ENCODE results near the gene REV1.
"Not testable (repeated sequence)": the region's sequence is repeated elsewhere in the genome, so short reads cannot be mapped to it uniquely, and the experiment has no call there.

REV1 gene

DNA sequence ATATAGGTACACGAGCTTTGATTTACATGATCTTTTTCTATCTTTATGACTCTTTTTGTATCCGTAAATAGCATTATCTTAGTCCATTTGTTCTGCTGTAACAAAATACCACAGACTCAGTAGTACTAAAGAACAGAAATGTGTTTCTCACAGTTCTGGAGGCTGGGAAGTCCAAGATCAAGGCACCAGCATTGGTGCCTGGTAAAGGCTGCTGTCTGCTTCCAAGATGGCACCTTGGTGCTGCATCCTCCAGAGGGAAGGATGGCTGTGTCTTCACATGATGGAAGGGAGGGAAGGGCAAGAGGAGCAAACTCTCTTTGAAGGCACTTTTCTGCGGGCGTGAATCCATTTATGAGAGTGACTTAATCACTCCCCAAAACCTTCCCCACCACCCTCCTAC is 116.7 kb downstream of the REV1 start:
- Histone ChIP-seq H3K9me3 (ENCODE audit: insufficient read depth, low read length) (no peaks in the 10 kb centered on the region), H2AFZ (ENCODE audit: low read depth, low read length, severe bottlenecking) (no peak overlapping the region), H3K4me3 (ENCODE audit: insufficient read depth, low read length, poor library complexity, severe bottlenecking) (no peak overlapping the region), H3K27ac (ENCODE audit: low read depth, low read length) (no peak overlapping the region), H3K27me3 (ENCODE audit: low read length) (no peaks in the 10 kb centered on the region), H3K9ac (ENCODE audit: low read length) (no peak overlapping the region), H4K20me1 (ENCODE audit: low read depth, low read length) (no peaks in the 10 kb centered on the region), H3F3A (ENCODE audit: insufficient read depth) (no peaks in the 10 kb centered on the region; the same call in 1 of the 2 replicates), H3K4me2 (ENCODE audit: low read depth, low read length, poor library complexity, severe bottlenecking) (no peak overlapping the region), H3K36me3 (ENCODE audit: low read length) (peaks cover 61% of the 10 kb centered on the region), H3K79me2 (ENCODE audit: insufficient read depth, low read length) (0 out of 2 replicates have a peak, but pooled peaks cover under 1% of the 10 kb centered on the region), H3K9me2 (replicated peaks; ENCODE audit: insufficient read depth, low read length) (no peaks in the 10 kb centered on the region)
- TF ChIP-seq, protein P1, sequence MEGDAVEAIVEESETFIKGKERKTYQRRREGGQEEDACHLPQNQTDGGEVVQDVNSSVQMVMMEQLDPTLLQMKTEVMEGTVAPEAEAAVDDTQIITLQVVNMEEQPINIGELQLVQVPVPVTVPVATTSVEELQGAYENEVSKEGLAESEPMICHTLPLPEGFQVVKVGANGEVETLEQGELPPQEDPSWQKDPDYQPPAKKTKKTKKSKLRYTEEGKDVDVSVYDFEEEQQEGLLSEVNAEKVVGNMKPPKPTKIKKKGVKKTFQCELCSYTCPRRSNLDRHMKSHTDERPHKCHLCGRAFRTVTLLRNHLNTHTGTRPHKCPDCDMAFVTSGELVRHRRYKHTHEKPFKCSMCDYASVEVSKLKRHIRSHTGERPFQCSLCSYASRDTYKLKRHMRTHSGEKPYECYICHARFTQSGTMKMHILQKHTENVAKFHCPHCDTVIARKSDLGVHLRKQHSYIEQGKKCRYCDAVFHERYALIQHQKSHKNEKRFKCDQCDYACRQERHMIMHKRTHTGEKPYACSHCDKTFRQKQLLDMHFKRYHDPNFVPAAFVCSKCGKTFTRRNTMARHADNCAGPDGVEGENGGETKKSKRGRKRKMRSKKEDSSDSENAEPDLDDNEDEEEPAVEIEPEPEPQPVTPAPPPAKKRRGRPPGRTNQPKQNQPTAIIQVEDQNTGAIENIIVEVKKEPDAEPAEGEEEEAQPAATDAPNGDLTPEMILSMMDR (IDR thresholded peaks at IDR 0.05; ENCODE audit: insufficient read depth, low read length, poor library complexity, severe bottlenecking) = no peak
- TF ChIP-seq EZH2phosphoT487 (conservative IDR thresholded peaks at IDR 0.05; ENCODE audit: low read length) = no peak

DNA sequence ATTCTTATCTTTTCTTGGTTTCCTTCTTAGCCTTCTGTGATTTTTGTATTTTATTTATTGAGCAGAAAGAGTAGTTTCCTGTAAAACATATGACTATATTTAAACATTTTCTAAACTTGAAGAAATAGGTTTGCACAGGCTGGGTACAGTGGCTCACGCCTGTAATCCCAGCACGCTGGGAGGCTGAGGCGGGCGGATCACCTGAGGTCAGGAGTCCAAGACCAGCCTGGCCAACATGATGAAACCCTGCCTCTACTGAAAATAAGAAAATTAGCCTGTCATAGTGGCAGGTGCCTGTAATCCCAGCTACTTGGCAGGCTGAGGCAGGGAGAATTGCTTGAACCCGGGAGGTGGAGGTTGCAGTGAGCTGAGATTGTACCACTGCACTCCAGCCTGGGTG is 121.0 kb downstream of the REV1 start:
- H3K4me3 ChIP-seq (ENCODE audit: insufficient read depth, low read length, poor library complexity, severe bottlenecking); H3K27ac ChIP-seq (ENCODE audit: low read depth, low read length); H3K79me2 ChIP-seq (ENCODE audit: insufficient read depth, low read length); H2AFZ ChIP-seq (ENCODE audit: low read depth, low read length, severe bottlenecking); H4K20me1 ChIP-seq (ENCODE audit: low read depth, low read length); H3F3A ChIP-seq (ENCODE audit: insufficient read depth); H3K4me2 ChIP-seq (ENCODE audit: low read depth, low read length, poor library complexity, severe bottlenecking); H3K9me3 ChIP-seq (ENCODE audit: insufficient read depth, low read length); H3K27me3 ChIP-seq (ENCODE audit: low read length); H3K9ac ChIP-seq (ENCODE audit: low read length); H3K9me2 ChIP-seq (replicated peaks; ENCODE audit: insufficient read depth, low read length): not testable (repeated sequence)
- H3K36me3 ChIP-seq (ENCODE audit: low read length) = peaks cover 68% of the 10 kb centered on the region

DNA sequence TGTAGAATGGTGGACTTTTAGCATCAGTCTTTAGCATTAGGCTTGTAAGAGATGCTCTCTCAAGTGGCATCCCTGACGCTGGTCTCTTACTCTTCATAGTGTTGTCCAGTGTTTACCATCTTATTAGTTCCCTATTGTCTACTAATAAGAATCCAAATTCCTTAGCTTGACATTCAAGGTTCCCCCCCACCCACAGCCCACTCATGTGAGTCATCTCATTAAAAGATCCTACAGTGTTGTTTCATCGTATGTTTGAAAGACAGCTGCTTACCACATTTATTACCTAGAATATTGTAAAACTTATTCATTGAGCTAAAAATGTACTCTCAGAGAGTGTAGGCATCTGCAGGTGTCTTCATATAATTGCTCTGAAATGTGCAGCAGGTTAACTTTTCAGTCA is 124.2 kb downstream of the REV1 start:
- H3K9me2 ChIP-seq (replicated peaks; ENCODE audit: insufficient read depth, low read length) = no peaks in the 10 kb centered on the region
- H3K9me3 ChIP-seq (ENCODE audit: insufficient read depth, low read length) = no peaks in the 10 kb centered on the region
- no peak overlapping the region for H2AFZ ChIP-seq (ENCODE audit: low read depth, low read length, severe bottlenecking)
- no peak overlapping the region for H3K4me2 ChIP-seq (ENCODE audit: low read depth, low read length, poor library complexity, severe bottlenecking)
- no peak overlapping the region for H3K9ac ChIP-seq (ENCODE audit: low read length)
- peaks cover 6% of the 10 kb centered on the region; the same call in 1 of the 2 replicates for H3K79me2 ChIP-seq (ENCODE audit: insufficient read depth, low read length)
- TF ChIP-seq, protein P1 (IDR thresholded peaks at IDR 0.05; ENCODE audit: insufficient read depth, low read length, poor library complexity, severe bottlenecking) = no peak
- no peak for TF ChIP-seq EZH2phosphoT487 (conservative IDR thresholded peaks at IDR 0.05; ENCODE audit: low read length)
- 0 out of 2 replicates have a peak, but pooled peaks cover under 1% of the 10 kb centered on the region for H4K20me1 ChIP-seq (ENCODE audit: low read depth, low read length)
- H3K27me3 ChIP-seq (ENCODE audit: low read length) = no peaks in the 10 kb centered on the region
- peaks cover 67% of the 10 kb centered on the region for H3K36me3 ChIP-seq (ENCODE audit: low read length)
- no peaks in the 10 kb centered on the region; the same call in 1 of the 2 replicates for H3F3A ChIP-seq (ENCODE audit: insufficient read depth)
- H3K27ac ChIP-seq (ENCODE audit: low read depth, low read length) = no peak overlapping the region
- no peak overlapping the region for H3K4me3 ChIP-seq (ENCODE audit: insufficient read depth, low read length, poor library complexity, severe bottlenecking)

DNA sequence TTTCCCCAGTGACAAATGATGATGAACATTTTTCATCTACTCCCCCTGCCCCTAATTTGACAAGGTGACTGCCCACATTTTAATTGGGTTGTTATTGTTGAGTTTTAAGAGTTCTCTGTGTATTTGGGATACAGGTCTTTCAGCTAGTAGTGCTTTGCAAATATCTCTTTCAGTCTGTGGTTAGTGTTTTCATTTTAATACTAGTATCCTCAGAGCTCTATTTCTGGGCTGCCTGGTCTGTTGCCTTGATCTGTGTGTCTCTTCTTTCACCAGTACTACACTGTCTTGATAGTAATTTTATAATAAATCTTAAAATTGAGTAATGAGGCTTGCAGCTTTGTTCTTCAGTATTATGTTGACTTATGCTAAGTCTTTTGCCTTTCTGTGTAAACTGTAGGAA is 133.0 kb downstream of the REV1 start:
- Histone ChIP-seq H3K9ac (ENCODE audit: low read length) (no peak overlapping the region), H3K9me2 (replicated peaks; ENCODE audit: insufficient read depth, low read length) (no peaks in the 10 kb centered on the region), H3K9me3 (ENCODE audit: insufficient read depth, low read length) (no peaks in the 10 kb centered on the region), H3K4me3 (ENCODE audit: insufficient read depth, low read length, poor library complexity, severe bottlenecking) (no peak overlapping the region), H3F3A (ENCODE audit: insufficient read depth) (no peaks in the 10 kb centered on the region), H3K79me2 (ENCODE audit: insufficient read depth, low read length) (peaks cover 90% of the 10 kb centered on the region), H3K36me3 (ENCODE audit: low read length) (peaks cover 11% of the 10 kb centered on the region; the same call in 1 of the 2 replicates), H4K20me1 (ENCODE audit: low read depth, low read length) (peaks cover 38% of the 10 kb centered on the region), H2AFZ (ENCODE audit: low read depth, low read length, severe bottlenecking) (no peak overlapping the region), H3K27ac (ENCODE audit: low read depth, low read length) (no peak overlapping the region), H3K27me3 (ENCODE audit: low read length) (no peaks in the 10 kb centered on the region), H3K4me2 (ENCODE audit: low read depth, low read length, poor library complexity, severe bottlenecking) (no peak overlapping the region)
- TF ChIP-seq, protein P1 (IDR thresholded peaks at IDR 0.05; ENCODE audit: insufficient read depth, low read length, poor library complexity, severe bottlenecking) = no peak
- no peak for TF ChIP-seq EZH2phosphoT487 (conservative IDR thresholded peaks at IDR 0.05; ENCODE audit: low read length)

DNA sequence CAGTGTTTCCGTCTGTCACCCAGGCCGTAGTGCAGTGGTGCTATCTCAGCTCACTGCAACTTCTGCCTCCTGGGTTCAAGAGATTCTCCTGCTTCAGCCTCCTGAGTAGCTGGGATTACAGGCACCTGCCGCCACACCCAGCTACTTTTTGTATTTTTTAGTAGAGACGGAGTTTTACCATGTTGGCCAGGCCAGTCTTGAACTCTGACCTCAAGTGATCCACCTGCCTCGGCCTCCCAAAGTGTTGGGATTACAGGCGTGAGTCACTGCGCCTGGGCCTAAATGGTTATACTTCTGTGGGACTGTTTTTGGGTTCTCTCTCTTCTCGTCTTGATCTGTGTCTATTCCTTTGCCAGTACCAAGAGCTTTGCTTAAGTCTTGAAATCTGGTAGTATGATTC is 135.0 kb downstream of the REV1 start:
- H3K27me3 ChIP-seq (ENCODE audit: low read length); H3K9me3 ChIP-seq (ENCODE audit: insufficient read depth, low read length); H3K4me2 ChIP-seq (ENCODE audit: low read depth, low read length, poor library complexity, severe bottlenecking); H3K27ac ChIP-seq (ENCODE audit: low read depth, low read length); H3K9ac ChIP-seq (ENCODE audit: low read length); H3K9me2 ChIP-seq (replicated peaks; ENCODE audit: insufficient read depth, low read length); H3F3A ChIP-seq (ENCODE audit: insufficient read depth); H3K4me3 ChIP-seq (ENCODE audit: insufficient read depth, low read length, poor library complexity, severe bottlenecking); H2AFZ ChIP-seq (ENCODE audit: low read depth, low read length, severe bottlenecking); H3K36me3 ChIP-seq (ENCODE audit: low read length): not testable (repeated sequence)
- H4K20me1 ChIP-seq (ENCODE audit: low read depth, low read length) = peaks cover 44% of the 10 kb centered on the region
- peaks cover 98% of the 10 kb centered on the region for H3K79me2 ChIP-seq (ENCODE audit: insufficient read depth, low read length)

Measured in SU-DHL-6 (cell line).